K562 (cell line): ENCODE results near the gene RAD54L.

ENCODE experiments used
- BCLAF1 ChIP-seq, 2 experiments: fragments of 450-650 bp in 1 of 2; IDR thresholded peaks; 2 replicates each; pipeline ENCODE4 v1.6.1; 2011 to 2017; ENCODE audit warnings: low read depth in 2 of 2, antibody characterized with exemption in 1 of 2, borderline replicate concordance in 1 of 2, low read length in 1 of 2, mild to moderate bottlenecking in 1 of 2, mixed read lengths in 1 of 2; ENCODE audit not compliant: control insufficient read depth in 1 of 2
- BRCA1 ChIP-seq, 2 experiments: fragments of 450-650 bp in 1 of 2; sonication (generic) in 1 of 2; formaldehyde crosslinking in 1 of 2; IDR thresholded peaks; 2 replicates each; pipeline versions ENCODE4 v1.5.0 to v1.6.1; 2017 to 2020; ENCODE audit warnings: mild to moderate bottlenecking in 1 of 2, missing genetic modification reagents in 1 of 2
- CAMTA2 ChIP-seq: fragments of 250-450 bp; sonication (Bioruptor Pico); conservative IDR thresholded peaks from 2 replicates; pipeline ENCODE4 v1.5.1; 2022
- CBX8 ChIP-seq: fragments of 200-600 bp; sonication (generic); IDR thresholded peaks from 2 replicates; pipeline ENCODE4 v1.6.1; 2012; ENCODE audit warnings: borderline replicate concordance, mixed run types, low read depth, mild to moderate bottlenecking, moderate library complexity, mixed read lengths, low read length, control low read depth, inconsistent platforms; ENCODE audit not compliant: poor library complexity, severe bottlenecking; ENCODE audit errors: extremely low read depth
- EZH2 ChIP-seq: IDR thresholded peaks from 2 replicates; pipeline ENCODE4 v1.6.1; 2012; ENCODE audit warnings: low read depth, mild to moderate bottlenecking, inconsistent platforms, low read length, borderline replicate concordance
- HIVEP1 ChIP-seq: fragments of 250-450 bp; sonication (Bioruptor Pico); IDR thresholded peaks from 2 replicates; pipeline ENCODE4 v1.4.0; 2020; ENCODE audit warnings: mild to moderate bottlenecking
- MAX ChIP-seq: sonication (generic); formaldehyde crosslinking; IDR thresholded peaks from 2 replicates; pipeline ENCODE4 v1.9.0; 2022; ENCODE audit warnings: mild to moderate bottlenecking, missing genetic modification reagents
- NFXL1 ChIP-seq: fragments of 450-650 bp; formaldehyde crosslinking; IDR thresholded peaks from 2 replicates; pipeline ENCODE4 v1.4.0; 2021; ENCODE audit warnings: mild to moderate bottlenecking
- NR2C2 ChIP-seq, 2 experiments: fragments of 200-800 bp in 1 of 2; sonication (Bioruptor generic) in 1 of 2; sonication (generic) in 1 of 2; formaldehyde crosslinking in 1 of 2; IDR thresholded peaks; 2 replicates each; pipeline versions ENCODE4 v1.6.1 to v1.8.0; 2016 to 2022; ENCODE audit warnings: mild to moderate bottlenecking in 1 of 2, missing compliant biosample characterization in 1 of 2, missing genetic modification characterization in 1 of 2, missing genetic modification reagents in 1 of 2
- SIN3A ChIP-seq, 2 experiments: fragments of 150-350 bp in 1 of 2; IDR thresholded peaks; 2 replicates each; pipeline ENCODE4 v1.6.1; 2011 to 2016; ENCODE audit warnings: borderline replicate concordance in 2 of 2, low read depth in 2 of 2, low read length in 2 of 2, mild to moderate bottlenecking in 2 of 2, moderate library complexity in 2 of 2; ENCODE audit not compliant: control insufficient read depth in 1 of 2
- ZBTB49 ChIP-seq: sonication (generic); formaldehyde crosslinking; IDR thresholded peaks from 2 replicates; pipeline ENCODE4 v1.8.0; 2022; ENCODE audit warnings: missing genetic modification reagents, mild to moderate bottlenecking, borderline replicate concordance
- ZNF184 ChIP-seq: sonication (generic); formaldehyde crosslinking; IDR thresholded peaks from 2 replicates; pipeline ENCODE4 v1.5.0; 2020; ENCODE audit warnings: missing genetic modification reagents
- ZNF274 ChIP-seq: IDR thresholded peaks from 2 replicates; pipeline ENCODE4 v1.6.1; 2011; ENCODE audit warnings: low read depth, mild to moderate bottlenecking, low read length, moderate library complexity, borderline replicate concordance

GRCh38 chr1:46284597-46285564, 37.3 kb downstream of the RAD54L start:
- TF ChIP-seq BCLAF1 (IDR thresholded peaks at IDR 0.05; ENCODE audit: borderline replicate concordance in 1 of 2, control insufficient read depth in 1 of 2, low read depth in 2 of 2, low read length in 1 of 2) (no peak), NFXL1 (CRISPR knock-in tag) (no peak), CBX8 (no peak), BRCA1 (IDR thresholded peaks at IDR 0.05) (no peak), BRCA1 (CRISPR knock-in tag; IDR thresholded peaks at IDR 0.05) (no peak), MAX (CRISPR knock-in tag) (no peak), EZH2 (no peak), ZNF274 (no peak), CAMTA2 (CRISPR knock-in tag) (no peak), SIN3A (IDR thresholded peaks at IDR 0.05; ENCODE audit: borderline replicate concordance in 2 of 2, control insufficient read depth in 1 of 2, low read depth in 2 of 2, low read length in 2 of 2) (no peak), HIVEP1 (CRISPR knock-in tag) (no peak), ZBTB49 (no peak), ZNF184 (CRISPR knock-in tag) (no peak), NR2C2 (CRISPR knock-in tag; IDR thresholded peaks at IDR 0.05) (no peak), NR2C2 (tag; IDR thresholded peaks at IDR 0.05) (no peak)
